Kidney (tissue), 14 donors: ENCODE measurements around the gene LMBR1L. TPM values are rescaled to one million over a fixed set of nuclear protein-coding genes. Genes with fewer than 3 reads are reported as not detected.
"Not testable (repeated sequence)": the region's sequence is repeated elsewhere in the genome, so short reads cannot be mapped to it uniquely, and the experiment has no call there.

ENCODE experiments used
- DNase-seq, 5 donors: peaks; one replicate each; pipeline ENCODE4 v3.0.0-alpha.2; 2013 to 2020
- FAIRE-seq: peaks from 2 replicates; lab custom pipeline; 2012; peaks lifted over from hg19 to GRCh38; lab: Jason Lieb, UNC
- H3K27ac ChIP-seq, 2 donors: one replicate each; pipeline ENCODE4 v1.7.0; 2013; ENCODE audit warnings: low read depth in 2 of 2, low read length in 2 of 2, inconsistent platforms in 1 of 2
- H3K27me3 ChIP-seq: one replicate; pipeline ENCODE4 v1.7.1; 2013; ENCODE audit warnings: low read length, inconsistent platforms; ENCODE audit not compliant: control insufficient read depth, insufficient read depth
- H3K36me3 ChIP-seq, 3 donors: one replicate each; pipeline versions ENCODE4 v1.7.0 to v1.7.1; 2013; ENCODE audit warnings: low read length in 3 of 3, control low read depth in 1 of 3, inconsistent platforms in 1 of 3; ENCODE audit not compliant: insufficient read depth in 3 of 3, control insufficient read depth in 2 of 3
- H3K4me1 ChIP-seq, 3 donors: one replicate each; pipeline versions ENCODE4 v1.7.0 to v1.7.1; 2013; ENCODE audit warnings: low read length in 3 of 3, inconsistent platforms in 1 of 3, low read depth in 1 of 3; ENCODE audit not compliant: control insufficient read depth in 2 of 3, insufficient read depth in 2 of 3
- H3K4me3 ChIP-seq, 3 donors: one replicate each; pipeline versions ENCODE4 v1.7.0 to v1.8.1; 2013; ENCODE audit warnings: low read length in 3 of 3, control low read depth in 1 of 3, inconsistent platforms in 1 of 3
- H3K9ac ChIP-seq, 3 donors: one replicate each; pipeline versions ENCODE4 v1.7.0 to v1.7.1; 2013; ENCODE audit warnings: low read length in 3 of 3, control low read depth in 1 of 3, inconsistent platforms in 1 of 3
- H3K9me3 ChIP-seq, 3 donors: one replicate each; pipeline versions ENCODE4 v1.7.0 to v1.7.1; 2013; ENCODE audit warnings: low read length in 3 of 3, control low read depth in 1 of 3, inconsistent platforms in 1 of 3; ENCODE audit not compliant: control insufficient read depth in 2 of 3, insufficient read depth in 1 of 3
- CTCF ChIP-seq: IDR thresholded peaks from 3 replicates; pipeline ENCODE4 v1.5.1; 2012; ENCODE audit warnings: mild to moderate bottlenecking, moderate library complexity, borderline replicate concordance; ENCODE audit not compliant: insufficient read depth; ENCODE audit errors: extremely low read depth
- intact Hi-C: fragments of 100-400 bp; cut with DNase I; formaldehyde crosslinking; loops from one replicate; pipeline ENCODE4 v1.11.1; 2022
- polyA plus RNA-seq: library from polyadenylated mRNA; stranded (reverse); fragments of 350-450 nt; fragmentation: Illumina TruSeq; extraction: RNeasy Lipid Tissue Mini Kit (QIAGEN cat#74804); gene quantifications from one replicate; pipeline ENCODE4 v1.2.3, GENCODE V29; 2014; ENCODE audit warnings: low read depth, low replicate concordance; ENCODE audit not compliant: insufficient read depth
- total RNA-seq: library from RNA; stranded (reverse); fragmentation: NEBNext Ultra II Directional; extraction: Animal tissue kit (Norgen Biotek cat#: 25700); gene quantifications from one replicate; pipeline ENCODE4 v1.2.1, GENCODE V29; 2021
- donor health status: control.
- donor health status: control.
- donor health status: control.
- donor health status: control.
- donor health status: control.
- donor health status: DM: yes; HTN: yes; CAD: no.
- donor health status: Normal renal cell carcinoma (clear cell type).

The LMBR1L gene
- total and polyA plus RNA-seq, 2 donors from 2014 or later, result 21.2 to 64.8 TPM

DNA sequence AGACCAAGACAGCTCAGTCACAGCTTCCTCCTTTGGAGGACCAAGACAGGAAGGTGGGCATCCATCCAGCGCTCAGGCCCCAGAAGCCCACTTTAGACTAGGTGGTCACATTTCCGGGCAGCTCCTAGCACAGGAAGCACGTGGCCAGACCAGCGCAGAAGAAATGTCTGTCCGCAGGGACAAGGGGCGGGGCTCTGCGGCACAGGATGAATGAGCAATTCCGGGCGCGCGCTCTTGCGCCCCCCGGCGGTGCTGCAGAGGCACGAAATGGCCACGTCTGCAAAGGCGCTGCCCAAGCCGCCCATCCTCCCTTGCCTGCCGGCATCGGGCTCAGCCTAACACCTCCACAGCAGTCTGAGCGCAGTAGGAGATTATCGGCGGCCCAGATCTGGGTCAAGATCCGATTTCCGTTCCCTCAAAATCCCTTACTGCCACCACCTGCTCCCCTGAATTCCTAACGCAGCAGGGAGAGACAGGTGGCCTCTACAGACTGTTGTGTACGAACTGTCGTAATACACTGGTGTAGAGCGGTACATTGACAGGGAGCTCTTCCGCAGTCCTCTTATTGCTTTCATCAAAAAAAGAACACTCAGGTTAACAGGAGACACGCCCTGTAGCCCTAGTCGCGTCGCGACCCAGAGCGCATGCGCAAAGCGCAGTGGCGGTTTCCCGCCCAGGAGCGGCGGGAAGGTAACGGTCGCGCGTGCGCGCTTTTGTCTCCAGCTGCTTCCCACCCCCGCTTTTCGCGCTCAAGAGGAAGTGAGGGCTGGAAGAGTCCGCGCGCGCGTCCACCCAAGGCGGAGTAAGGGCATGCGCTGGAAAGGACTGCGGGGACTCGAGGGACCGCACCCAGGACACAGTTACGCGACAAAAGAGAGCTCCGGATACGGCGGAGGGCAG lies 19.8 kb upstream of the LMBR1L start:
- intact Hi-C loops, result no loop called here
- H3K9me3 ChIP-seq, result no peaks in the 10 kb centered on the region
- H3K27me3 ChIP-seq, result no peaks in the 10 kb centered on the region
- no peak for FAIRE-seq
- DNase-seq, result peak; percentile 91 to 98 (median 97)
- peaks cover 10 to 27% (median 11%) of the 10 kb centered on the region in 3 donors for H3K36me3 ChIP-seq
- H3K9ac ChIP-seq, result peak overlapping the region; percentile 97 to 100 (median 99)
- H3K27ac ChIP-seq, result peak overlapping the region; percentile 99 to 100
- peaks cover 0 to 18% (median 5%) of the 10 kb centered on the region in 3 donors for H3K4me1 ChIP-seq
- H3K4me3 ChIP-seq, result peak overlapping the region; percentile 94 to 99 (median 96)
- peak; percentile 81 for TF ChIP-seq CTCF

- H3K27ac ChIP-seq, result peak overlapping the region; percentile 99 to 100
- TF ChIP-seq CTCF, result no peak
- H3K9me3 ChIP-seq, result no peaks in the 10 kb centered on the region
- no peak for FAIRE-seq
- DNase-seq, result peak in 1 of 5 donors; percentile 56
- H3K36me3 ChIP-seq, result peaks cover 10 to 27% (median 11%) of the 10 kb centered on the region in 3 donors
- intact Hi-C loops, result loop anchor here (10.0 kb wide), 1 partner anchor 65 kb away; the partner anchor contains the start of genes KMT2D and RHEBL1
- peak overlapping the region; percentile 94 to 99 (median 96) for H3K4me3 ChIP-seq
- H3K27me3 ChIP-seq, result no peaks in the 10 kb centered on the region
- peak overlapping the region in 2 of 3 donors; percentile 12 to 38 for H3K9ac ChIP-seq
- peaks cover 0 to 18% (median 5%) of the 10 kb centered on the region in 3 donors for H3K4me1 ChIP-seq
Measured at GRCh38 chr12:49129332-49130150, 18.9 kb upstream of the LMBR1L start.

GRCh38 chr12:49127971-49128370 lies 17.3 kb upstream of the LMBR1L start:
- not testable (repeated sequence) for FAIRE-seq

More at GRCh38 chr12:49127971-49128370, 17.3 kb upstream of the LMBR1L start:
- not testable (repeated sequence) for H3K27me3 ChIP-seq, H3K9me3 ChIP-seq, H3K4me3 ChIP-seq, H3K9ac ChIP-seq, DNase-seq, H3K27ac ChIP-seq
- intact Hi-C loops, result loop anchor here (10.0 kb wide), 1 partner anchor 63 kb away; the partner anchor contains the start of genes KMT2D and RHEBL1
- peaks cover 0 to 18% (median 5%) of the 10 kb centered on the region in 3 donors for H3K4me1 ChIP-seq
- peaks cover 10 to 27% (median 11%) of the 10 kb centered on the region in 3 donors for H3K36me3 ChIP-seq
